GM21515 (cell line): ENCODE measurements around the gene CASP12.

Experiments
- ATAC-seq: cut with Tn5 transposase; IDR thresholded peaks from one replicate; pipeline ENCODE4 v1.9.1; 2021; ENCODE audit not compliant: unreplicated experiment

Gene CASP12

GRCh38 chr11:104892723-104893511 lies 5.3 kb downstream of the CASP12 start:
- no peak for ATAC-seq

GRCh38 chr11:104891135-104891534 lies 7.1 kb downstream of the CASP12 start:
- ATAC-seq = no peak

DNA sequence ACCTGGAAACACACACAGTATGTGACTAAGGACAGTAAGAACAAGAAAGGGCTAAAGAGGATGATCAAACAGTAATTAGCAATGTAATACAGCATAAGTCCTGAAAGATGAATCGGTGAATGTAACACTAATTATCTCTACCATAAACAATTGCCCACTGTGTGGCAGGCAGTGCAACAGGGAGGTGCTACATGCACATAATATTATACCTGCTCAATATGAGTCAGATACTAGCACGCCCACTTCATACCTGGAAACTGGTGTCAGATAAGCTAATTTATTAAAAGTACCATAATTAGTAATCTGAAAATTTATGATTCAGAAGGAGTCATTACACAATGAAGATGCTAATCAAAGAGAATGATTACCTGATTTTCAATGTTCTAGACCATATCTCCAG lies 14.9 kb downstream of the CASP12 start:
- no peak for ATAC-seq

DNA sequence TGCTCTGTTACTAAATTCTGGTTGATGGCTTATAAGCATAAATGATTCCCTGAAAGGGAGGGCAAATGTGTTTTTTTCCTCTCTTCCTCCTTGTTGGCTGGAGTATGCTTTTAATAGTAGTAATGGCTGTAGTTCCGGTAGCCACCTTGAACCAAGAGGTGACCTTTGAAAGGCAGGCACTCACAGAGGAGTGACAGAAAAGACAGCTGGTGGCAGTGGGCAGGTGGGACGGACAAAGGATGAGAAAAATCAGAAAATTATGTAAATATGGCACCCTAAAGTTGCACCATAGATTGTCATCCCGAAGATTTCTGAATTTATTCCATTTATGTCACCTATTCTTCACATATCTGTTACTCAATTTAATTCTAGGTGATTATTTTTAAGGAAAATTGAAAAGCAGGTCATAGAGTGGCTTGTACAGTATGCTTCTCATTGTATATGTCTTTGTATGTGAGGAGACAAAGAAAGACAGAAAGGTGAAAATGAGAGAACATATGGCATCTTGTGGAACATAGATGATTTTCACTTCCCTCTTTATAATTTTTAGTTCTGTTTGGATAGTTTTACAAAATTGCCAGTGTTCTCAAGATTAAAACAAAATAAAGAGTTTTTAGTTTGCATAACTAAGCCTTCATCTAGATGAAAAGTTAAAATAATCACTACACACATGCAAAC lies 17.0 kb downstream of the CASP12 start:
- ATAC-seq = peak; percentile 73

DNA sequence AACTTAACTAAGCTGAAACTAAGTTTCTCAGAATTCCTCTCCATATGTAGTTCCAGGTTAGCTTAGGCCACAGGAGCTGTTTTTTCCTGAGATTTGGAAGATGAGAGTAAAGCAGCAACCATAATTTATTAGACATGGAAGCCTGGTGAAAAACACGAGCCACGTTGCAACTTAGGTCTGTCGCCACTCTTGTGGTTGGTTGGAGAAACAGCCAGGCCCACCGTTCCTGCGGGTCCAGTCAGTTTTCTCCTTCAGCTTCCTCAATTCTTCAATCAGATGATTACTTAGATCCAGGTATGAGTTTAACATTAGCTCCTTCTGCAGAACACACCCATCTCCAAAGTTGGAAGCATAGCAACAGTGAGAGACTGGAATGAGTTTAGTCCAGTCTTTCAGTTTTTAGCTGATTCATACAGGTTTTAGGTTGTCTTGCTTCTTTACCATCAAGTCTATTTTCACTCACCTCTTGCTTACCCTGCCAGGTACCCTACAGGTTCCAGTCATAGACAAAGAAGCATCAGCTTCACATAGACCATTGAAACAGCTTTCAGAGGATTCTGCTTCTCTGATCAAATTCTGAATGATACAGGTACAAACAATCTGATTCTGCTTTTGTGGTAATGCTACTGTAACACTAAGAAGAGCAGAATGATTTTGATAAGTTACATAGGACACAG lies 18.6 kb downstream of the CASP12 start:
- ATAC-seq = no peak

GRCh38 chr11:104876861-104877431 lies 21.3 kb downstream of the CASP12 start:
- ATAC-seq = peak; percentile 51

- no peak for ATAC-seq
Measured at GRCh38 chr11:104876324-104876723, 21.9 kb downstream of the CASP12 start.

DNA sequence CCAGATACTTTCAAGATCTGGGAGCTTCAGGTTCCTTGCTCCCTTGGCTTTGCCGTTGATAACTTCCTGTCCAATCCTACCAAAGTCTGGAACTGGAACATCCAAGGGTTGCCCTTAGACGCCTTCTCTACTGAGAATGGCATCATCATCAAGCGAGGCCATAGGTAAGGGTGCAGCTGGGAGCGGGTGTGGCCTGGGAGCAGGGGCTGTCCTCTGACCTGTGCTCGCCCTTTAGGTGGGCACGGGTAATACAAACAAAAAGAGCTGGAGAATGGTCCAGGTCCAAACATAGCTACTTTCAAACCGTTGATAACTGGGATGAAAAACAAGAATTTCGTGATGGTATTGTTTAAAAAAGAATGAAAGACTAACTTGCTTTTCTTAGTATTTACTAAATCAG lies 25.0 kb downstream of the CASP12 start:
- ATAC-seq = no peak

DNA sequence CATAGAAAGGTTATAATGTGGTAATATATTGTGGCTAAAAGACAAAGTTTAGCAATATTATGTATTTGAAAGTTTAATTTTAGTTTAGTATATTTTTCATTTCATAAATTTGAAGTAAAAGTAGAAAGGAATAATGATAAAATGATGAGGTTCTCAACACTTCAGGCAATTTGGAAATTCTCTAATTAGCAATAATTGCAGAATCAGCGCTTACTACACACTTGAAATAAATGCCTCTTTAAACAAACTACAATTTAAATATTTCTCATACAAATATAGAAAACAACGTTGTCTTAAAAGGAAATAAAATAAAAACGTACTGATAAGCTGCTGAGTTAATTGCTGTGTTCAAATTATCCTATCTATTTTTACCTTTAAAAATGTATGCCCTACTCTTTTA lies 25.9 kb downstream of the CASP12 start:
- no peak for ATAC-seq

DNA sequence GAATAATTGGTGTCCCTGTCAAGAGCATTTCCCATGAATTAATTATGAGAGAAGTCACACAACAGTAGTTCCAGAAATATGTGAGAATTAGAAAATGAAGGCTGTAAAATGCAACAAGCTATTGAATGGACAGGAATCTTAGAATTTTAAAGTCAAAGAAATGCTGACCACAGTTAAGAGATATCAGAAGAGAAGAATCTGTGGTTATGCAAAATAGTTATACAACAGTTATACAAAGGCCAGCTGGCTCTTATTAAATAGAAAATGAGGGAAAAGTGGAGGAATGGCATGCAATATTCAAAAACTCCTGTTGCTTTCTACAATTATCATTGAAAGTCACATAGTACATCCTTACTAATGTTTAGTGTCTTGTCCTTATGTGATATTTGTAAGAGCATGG lies 27.4 kb downstream of the CASP12 start:
- no peak for ATAC-seq

GRCh38 chr11:104866815-104867214 lies 31.4 kb downstream of the CASP12 start:
- ATAC-seq = no peak

DNA sequence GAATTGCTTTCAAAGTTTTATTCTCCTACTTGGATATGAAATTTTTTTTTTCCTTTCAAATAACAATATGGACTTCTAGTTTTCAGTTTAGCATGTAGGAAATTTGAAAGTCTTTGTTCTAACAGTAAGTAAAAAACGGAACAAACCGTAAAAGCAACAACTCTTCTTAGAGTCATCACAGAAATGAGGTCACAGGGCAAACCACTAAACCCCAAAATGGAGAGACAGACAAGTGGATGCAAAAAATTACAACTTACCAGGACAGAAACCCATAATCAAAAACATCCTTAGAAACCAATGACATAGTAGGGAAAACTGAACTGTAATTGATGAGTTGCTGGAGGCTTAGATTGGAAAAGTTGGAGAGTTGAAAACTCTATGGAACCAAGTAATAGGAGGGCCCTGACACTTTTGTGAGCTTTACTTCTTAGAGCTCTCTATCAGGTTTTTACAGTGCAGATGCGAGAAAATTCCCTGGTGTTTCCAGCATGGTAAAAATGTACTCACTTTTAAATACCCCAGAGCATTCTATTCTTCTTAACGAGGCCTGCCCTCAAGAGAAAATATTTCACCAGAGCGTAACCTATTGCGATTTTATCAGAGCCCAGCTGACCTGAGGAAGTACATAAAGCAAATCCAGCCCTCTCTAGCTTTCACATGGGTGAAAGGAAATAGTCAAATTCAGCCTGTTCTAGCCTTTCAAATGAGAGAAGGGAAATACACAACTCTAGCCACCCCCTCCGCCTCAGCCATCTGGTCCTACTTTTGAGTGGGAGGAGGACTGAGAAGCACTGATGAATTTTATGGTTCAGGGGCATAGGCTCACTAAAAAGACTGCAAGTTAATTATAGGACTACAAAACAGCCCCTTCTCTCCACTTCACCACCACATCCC lies 39.1 kb downstream of the CASP12 start:
- ATAC-seq = peak; percentile 65

- no peak for ATAC-seq
Measured at GRCh38 chr11:104856607-104857006, 41.7 kb downstream of the CASP12 start.

- ATAC-seq = no peak
Measured at GRCh38 chr11:104855965-104856364, 42.3 kb downstream of the CASP12 start.

DNA sequence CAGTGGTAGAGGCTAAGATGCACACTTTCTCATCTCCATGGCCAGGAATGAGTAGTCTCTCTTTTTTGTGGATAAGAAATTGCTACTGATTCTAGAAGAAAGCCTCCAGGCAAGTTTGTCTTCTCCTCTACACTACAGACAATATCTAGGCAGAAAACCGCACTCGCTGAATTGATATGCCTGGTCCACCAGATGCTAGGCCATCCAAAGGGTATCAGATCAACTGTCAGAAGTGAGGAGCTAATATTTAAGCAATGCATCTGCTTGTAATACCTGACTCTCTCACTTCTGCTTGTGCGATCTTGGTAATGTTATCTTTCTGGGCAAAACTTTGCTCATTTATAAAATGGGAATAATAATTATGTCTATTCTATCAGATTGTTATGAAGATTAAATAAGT lies 45.0 kb downstream of the CASP12 start:
- no peak for ATAC-seq

GRCh38 chr11:104852811-104853210 lies 45.4 kb downstream of the CASP12 start:
- no peak for ATAC-seq

DNA sequence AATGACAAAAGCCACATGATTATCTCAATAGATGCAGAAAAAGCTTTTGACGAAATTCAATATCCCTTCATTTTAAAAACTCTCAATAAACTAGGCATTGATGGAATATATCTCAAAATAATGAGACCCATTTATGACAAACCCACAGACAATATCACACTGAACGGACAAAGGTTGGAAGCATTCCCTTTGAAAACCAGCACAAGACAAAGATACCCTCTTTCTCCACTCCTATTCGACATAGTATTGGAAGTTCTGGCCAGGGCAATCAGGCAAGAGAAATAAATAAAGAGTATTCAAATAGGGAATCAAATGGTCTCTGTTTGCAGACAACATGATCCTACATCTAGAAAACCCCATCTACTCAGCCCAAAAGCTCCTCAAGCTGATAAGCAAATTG lies 52.0 kb downstream of the CASP12 start:
- ATAC-seq = no peak

- no peak for ATAC-seq
Measured at GRCh38 chr11:104844451-104844850, 53.8 kb downstream of the CASP12 start.

DNA sequence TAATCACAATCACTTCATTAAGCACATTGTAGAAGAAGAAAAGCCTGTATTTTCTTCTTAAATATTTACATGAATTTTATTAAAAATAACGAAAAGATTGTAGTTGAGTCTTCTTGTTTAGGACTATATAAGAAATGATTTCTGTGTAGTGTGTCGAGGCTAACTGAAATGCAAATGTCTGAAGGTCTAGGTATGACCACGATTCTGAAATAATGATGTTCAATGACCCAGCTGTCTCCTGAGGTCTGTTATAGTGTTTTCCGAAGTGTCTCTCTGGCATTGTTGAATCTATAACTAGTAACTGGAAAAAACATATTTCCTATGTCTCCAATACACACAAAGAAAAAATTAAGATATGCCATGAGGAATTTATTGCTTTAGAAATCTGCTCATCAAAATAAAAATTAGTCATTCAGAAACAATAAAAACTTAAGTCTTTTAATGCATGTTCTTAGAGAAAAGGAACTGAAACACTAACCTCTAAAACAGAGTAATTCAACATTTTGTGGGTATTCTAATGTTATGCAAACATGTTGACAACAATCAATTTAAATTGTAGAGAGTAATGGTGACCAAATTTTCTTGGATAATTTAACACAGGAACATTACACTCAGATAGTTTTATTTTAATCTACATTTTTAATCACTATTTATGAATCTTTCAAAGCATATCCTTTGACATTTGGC lies 55.0 kb downstream of the CASP12 start:
- ATAC-seq = no peak

DNA sequence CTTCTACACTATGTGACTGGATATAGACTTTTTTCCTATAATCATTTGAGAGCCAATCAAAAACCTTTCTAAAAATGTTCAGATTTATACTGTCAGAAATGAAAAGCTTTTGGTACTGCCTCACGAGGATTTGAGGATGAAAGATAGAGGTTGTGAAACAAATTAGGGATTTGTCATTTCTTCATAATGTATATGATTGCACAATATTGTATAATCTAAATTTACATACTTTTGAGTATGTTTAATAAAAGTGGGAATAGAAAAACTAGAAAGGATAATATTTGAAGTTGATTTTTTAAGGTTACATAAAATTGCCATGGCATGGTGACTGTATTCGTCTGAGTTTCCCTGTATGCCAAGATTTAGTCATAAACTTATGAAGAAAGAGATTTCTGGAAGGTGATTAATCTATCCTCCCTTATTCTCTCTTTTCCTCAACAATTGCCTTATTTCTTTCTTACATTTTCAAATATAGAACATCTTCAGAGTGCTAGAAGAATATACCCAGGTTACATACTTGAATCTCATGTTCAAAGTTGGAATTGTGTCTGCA lies 56.2 kb downstream of the CASP12 start:
- no peak for ATAC-seq
